Urinary bladder (tissue), 4 donors: ENCODE measurements around the gene CAPG. TPM values are rescaled to one million over a fixed set of nuclear protein-coding genes. Genes with fewer than 3 reads are reported as not detected.
"Not testable (repeated sequence)": the region's sequence is repeated elsewhere in the genome, so short reads cannot be mapped to it uniquely, and the experiment has no call there.

Experiments
- DNase-seq: peaks from one replicate; pipeline ENCODE4 v3.0.0-alpha.2; 2015; ENCODE audit errors: extremely low spot score
- H3K27ac ChIP-seq: one replicate; pipeline ENCODE4 v1.5.1; 2013; ENCODE audit warnings: low read depth, mild to moderate bottlenecking, moderate library complexity
- H3K36me3 ChIP-seq: one replicate; pipeline ENCODE4 v1.6.1; 2013; ENCODE audit warnings: mild to moderate bottlenecking, moderate library complexity; ENCODE audit not compliant: insufficient read depth
- H3K4me1 ChIP-seq: one replicate; pipeline ENCODE4 v1.6.1; 2013; ENCODE audit warnings: mild to moderate bottlenecking, moderate library complexity; ENCODE audit not compliant: insufficient read depth
- H3K4me3 ChIP-seq: one replicate; pipeline ENCODE4 v1.5.1; 2013; ENCODE audit warnings: low read depth, low read length
- WGBS: extraction: QIAGEN DNeasy Blood & Tissue Kit; methylation state at CpG from one replicate; pipeline ENCODE4 v1.1.7; 2013; 5-methylcytosine and 5-hydroxymethylcytosine counted together
- polyA plus RNA-seq: library from polyadenylated mRNA; stranded (reverse); fragments of 200-250 nt; gene quantifications from one replicate; pipeline ENCODE4 v1.2.3, GENCODE V29; 2013
- total RNA-seq: library from RNA; depleted of rRNA; stranded (reverse); fragments of >200 nt; gene quantifications from one replicate; pipeline ENCODE4 v1.2.3, GENCODE V29; 2014
- donor health status: healthy with polysubstance abuse.
- donor health status: healthy.

The CAPG gene
- total and polyA plus RNA-seq, 2 donors, result 76.0 to 89.3 TPM

GRCh38 chr2:85445316-85446295, 35.4 kb upstream of the CAPG start:
- peaks cover 1% of the 10 kb centered on the region for H3K4me1 ChIP-seq
- 83% methylated on average over 5 of the region's 5 CpGs for WGBS
- no peaks in the 10 kb centered on the region for H3K36me3 ChIP-seq
- DNase-seq, result no peak
- no peak overlapping the region for H3K27ac ChIP-seq
- no peak overlapping the region for H3K4me3 ChIP-seq

- no peak overlapping the region for H3K27ac ChIP-seq
- no peak for DNase-seq
- no peaks in the 10 kb centered on the region for H3K36me3 ChIP-seq
- WGBS, result 82% methylated on average over 6 of the region's 6 CpGs
- H3K4me1 ChIP-seq, result peaks cover 1% of the 10 kb centered on the region
- no peak overlapping the region for H3K4me3 ChIP-seq
These were observed 34.5 kb upstream of the CAPG start for GRCh38 chr2:85444629-85445172.

GRCh38 chr2:85441864-85442263, 31.7 kb upstream of the CAPG start:
- no peak for DNase-seq
- Histone ChIP-seq H3K4me3 (no peak overlapping the region), H3K36me3 (no peaks in the 10 kb centered on the region), H3K4me1 (peaks cover 1% of the 10 kb centered on the region), H3K27ac (no peak overlapping the region)
- 85% methylated on average over 4 of the region's 4 CpGs for WGBS

GRCh38 chr2:85440729-85441128, 30.6 kb upstream of the CAPG start:
- WGBS, result 87% methylated on average over 5 of the region's 5 CpGs
- Histone ChIP-seq H3K36me3 (no peaks in the 10 kb centered on the region), H3K4me1 (peaks cover 1% of the 10 kb centered on the region), H3K4me3 (no peak overlapping the region), H3K27ac (no peak overlapping the region)
- no peak for DNase-seq

GRCh38 chr2:85439986-85440385, 29.8 kb upstream of the CAPG start:
- H3K4me1 ChIP-seq, result peaks cover 1% of the 10 kb centered on the region
- no peaks in the 10 kb centered on the region for H3K36me3 ChIP-seq
- H3K4me3 ChIP-seq, result no peak overlapping the region
- WGBS, result 88% methylated on average over 7 of the region's 7 CpGs
- no peak overlapping the region for H3K27ac ChIP-seq
- no peak for DNase-seq

- not testable (repeated sequence) for H3K4me3 ChIP-seq, H3K4me1 ChIP-seq, H3K27ac ChIP-seq, DNase-seq, H3K36me3 ChIP-seq
- WGBS, result 93% methylated on average over 9 of the region's 9 CpGs
These were observed 29.4 kb upstream of the CAPG start for GRCh38 chr2:85439569-85439968.

- peaks cover 1% of the 10 kb centered on the region for H3K4me1 ChIP-seq
- no peak overlapping the region for H3K27ac ChIP-seq
- no peak overlapping the region for H3K4me3 ChIP-seq
- no peaks in the 10 kb centered on the region for H3K36me3 ChIP-seq
- 91% methylated on average over 6 of the region's 6 CpGs for WGBS
- DNase-seq, result no peak
These were observed 28.9 kb upstream of the CAPG start for GRCh38 chr2:85439025-85439472.

- H3K4me1 ChIP-seq, result peaks cover 1% of the 10 kb centered on the region
- DNase-seq, result no peak
- no peaks in the 10 kb centered on the region for H3K36me3 ChIP-seq
- peak overlapping the region; percentile 29 for H3K4me3 ChIP-seq
- 36% methylated on average over 19 of the region's 19 CpGs for WGBS
- peak overlapping the region; percentile 94 for H3K27ac ChIP-seq
These were observed 28.2 kb upstream of the CAPG start for GRCh38 chr2:85438201-85439024.

GRCh38 chr2:85437488-85438200, 27.5 kb upstream of the CAPG start:
- Histone ChIP-seq H3K4me3 (peak overlapping the region; percentile 29), H3K27ac (peak overlapping the region; percentile 94), H3K36me3 (no peaks in the 10 kb centered on the region), H3K4me1 (no peaks in the 10 kb centered on the region)
- WGBS, result 2% methylated on average over 64 of the region's 64 CpGs
- DNase-seq, result no peak

- H3K4me1 ChIP-seq, result no peaks in the 10 kb centered on the region
- H3K36me3 ChIP-seq, result no peaks in the 10 kb centered on the region
- DNase-seq, result no peak
- H3K4me3 ChIP-seq, result no peak overlapping the region
- peak overlapping the region; percentile 94 for H3K27ac ChIP-seq
- WGBS, result 46% methylated on average over 10 of the region's 10 CpGs
These were observed 26.8 kb upstream of the CAPG start for GRCh38 chr2:85436836-85437487.

GRCh38 chr2:85435981-85436835, 26.0 kb upstream of the CAPG start:
- DNase-seq, result no peak
- no peaks in the 10 kb centered on the region for H3K36me3 ChIP-seq
- no peak overlapping the region for H3K4me3 ChIP-seq
- peak overlapping the region; percentile 94 for H3K27ac ChIP-seq
- WGBS, result 94% methylated on average over 16 of the region's 16 CpGs
- H3K4me1 ChIP-seq, result no peaks in the 10 kb centered on the region
